HFFc6 (cell line): ENCODE results near the gene TAF8. TPM values are rescaled to one million over a fixed set of nuclear protein-coding genes. Genes with fewer than 3 reads are reported as not detected.
A peak's percentile ranks its signal among the peaks of the same experiment; 100 is the strongest.

Experiments
- DNase-seq: peaks from one replicate; pipeline ENCODE4 v3.0.0-alpha.2; 2018
- H3K27ac Mint-ChIP-seq: 2 replicates; pipeline ENCODE4 v1.8.0; 2020; ENCODE audit warnings: mild to moderate bottlenecking, mixed read lengths
- H3K27me3 Mint-ChIP-seq: 2 replicates; pipeline ENCODE4 v1.8.0; 2021; ENCODE audit warnings: mild to moderate bottlenecking, moderate library complexity, mixed read lengths; ENCODE audit not compliant: insufficient read depth
- H3K36me3 Mint-ChIP-seq: 2 replicates; pipeline ENCODE4 v1.8.0; 2021; ENCODE audit warnings: low read depth, mixed read lengths
- H3K4me1 Mint-ChIP-seq: 2 replicates; pipeline ENCODE4 v1.8.0; 2020; ENCODE audit warnings: low read depth, mixed read lengths
- H3K4me3 Mint-ChIP-seq: 2 replicates; pipeline ENCODE4 v1.8.0; 2020; ENCODE audit warnings: mild to moderate bottlenecking, moderate library complexity, mixed read lengths
- H3K9me3 Mint-ChIP-seq: 2 replicates; pipeline ENCODE4 v1.8.0; 2020; ENCODE audit warnings: mild to moderate bottlenecking, mixed read lengths
- CTCF ChIP-seq: fragments of 200-600 bp; sonication (generic); IDR thresholded peaks from 2 replicates; pipeline ENCODE4 v1.5.0; 2021; ENCODE audit warnings: antibody characterized with exemption, mild to moderate bottlenecking
- total RNA-seq, 6 experiments: library from RNA; stranded (reverse); fragmentation: NEBNext Ultra II Directional; extraction: Animal tissue kit (Norgen Biotek cat#: 25700); gene quantifications; 2 replicates in 1 of 6; 3 replicates in 5 of 6; pipeline ENCODE4 v1.2.3, GENCODE V29; 2021

TAF8 gene
- total RNA-seq, 6 experiments from 2014 or later = 14.9 to 19.0 (median 16.0) TPM

GRCh38 chr6:42093582-42094329 is 43.4 kb downstream of the TAF8 start:
- TF ChIP-seq CTCF = no peak
- H3K4me1 Mint-ChIP-seq = peaks cover 8% of the 10 kb centered on the region
- DNase-seq = no peak
- no peaks in the 10 kb centered on the region for H3K9me3 Mint-ChIP-seq
- H3K27ac Mint-ChIP-seq = no peak overlapping the region
- no peaks in the 10 kb centered on the region for H3K36me3 Mint-ChIP-seq
- H3K27me3 Mint-ChIP-seq = peaks cover 14% of the 10 kb centered on the region
- no peak overlapping the region for H3K4me3 Mint-ChIP-seq

- Mint-ChIP-seq H3K4me1 (peaks cover 20% of the 10 kb centered on the region), H3K27ac (no peak overlapping the region), H3K9me3 (no peaks in the 10 kb centered on the region), H3K4me3 (no peak overlapping the region), H3K36me3 (no peaks in the 10 kb centered on the region), H3K27me3 (peaks cover 14% of the 10 kb centered on the region)
- no peak for DNase-seq
- TF ChIP-seq CTCF = no peak
Measured at GRCh38 chr6:42095094-42095493, 44.8 kb downstream of the TAF8 start.

- H3K4me1 Mint-ChIP-seq = peaks cover 27% of the 10 kb centered on the region
- no peak for DNase-seq
- TF ChIP-seq CTCF = peak; percentile 42
- H3K27ac Mint-ChIP-seq = no peak overlapping the region
- H3K36me3 Mint-ChIP-seq = no peaks in the 10 kb centered on the region
- H3K9me3 Mint-ChIP-seq = no peaks in the 10 kb centered on the region
- no peak overlapping the region for H3K4me3 Mint-ChIP-seq
- H3K27me3 Mint-ChIP-seq = peaks cover 14% of the 10 kb centered on the region
Measured at GRCh38 chr6:42095776-42096541, 45.6 kb downstream of the TAF8 start.

- DNase-seq = peak; percentile 26
- peaks cover 32% of the 10 kb centered on the region for H3K4me1 Mint-ChIP-seq
- no peaks in the 10 kb centered on the region for H3K9me3 Mint-ChIP-seq
- H3K4me3 Mint-ChIP-seq = peak overlapping the region; percentile 33
- H3K36me3 Mint-ChIP-seq = no peaks in the 10 kb centered on the region; the same call in 1 of the 2 replicates
- H3K27ac Mint-ChIP-seq = peak overlapping the region; percentile 91
- no peak for TF ChIP-seq CTCF
- peaks cover 4% of the 10 kb centered on the region; the same call in 1 of the 2 replicates for H3K27me3 Mint-ChIP-seq
Measured at GRCh38 chr6:42099340-42100028, 49.2 kb downstream of the TAF8 start.

- peak overlapping the region; percentile 91 for H3K27ac Mint-ChIP-seq
Measured at GRCh38 chr6:42100029-42100901, 49.9 kb downstream of the TAF8 start.

More at GRCh38 chr6:42100029-42100901, 49.9 kb downstream of the TAF8 start:
- no peaks in the 10 kb centered on the region for H3K9me3 Mint-ChIP-seq
- peaks cover 2% of the 10 kb centered on the region; the same call in 1 of the 2 replicates for H3K27me3 Mint-ChIP-seq
- peak overlapping the region; percentile 33 for H3K4me3 Mint-ChIP-seq
- no peak for TF ChIP-seq CTCF
- DNase-seq = peak; percentile 49
- no peaks in the 10 kb centered on the region; the same call in 1 of the 2 replicates for H3K36me3 Mint-ChIP-seq
- H3K4me1 Mint-ChIP-seq = peaks cover 32% of the 10 kb centered on the region
